MCF 10A (cell line): ENCODE measurements around the gene FOXP1. TPM values are rescaled to one million over a fixed set of nuclear protein-coding genes. Genes with fewer than 3 reads are reported as not detected.

Source experiments
- BruUV-seq: library from RNA; stranded (reverse); fragments of 400-500 nt; replicated peaks from 2 replicates; lab custom pipeline; 2021; lab: Mats Ljungman, UMichigan
- CTCF ChIA-PET: fragments of 300-600 bp; sonication (Branson Sonifier 250); formaldehyde crosslinking; extraction: SDS; loops from one replicate; lab custom pipeline; 2021; ENCODE audit warnings: antibody characterized with exemption, inconsistent platforms; lab: Yijun Ruan, JAX
- POLR2A ChIA-PET: fragments of 300-600, 350-650 bp; sonication (Branson Sonifier 250); formaldehyde crosslinking; extraction: SDS; loops from one replicate; lab custom pipeline; 2020; ENCODE audit warnings: antibody characterized with exemption, inconsistent platforms; lab: Yijun Ruan, JAX
- DNase-seq: peaks from one replicate; pipeline ENCODE4 v3.0.0-alpha.2; 2018; ENCODE audit not compliant: unreplicated experiment
- H3K27ac Mint-ChIP-seq: one replicate; pipeline ENCODE4 v1.8.0; 2022; ENCODE audit warnings: mild to moderate bottlenecking, low read depth, mixed read lengths; ENCODE audit not compliant: unreplicated experiment
- H3K27me3 Mint-ChIP-seq: one replicate; pipeline ENCODE4 v1.8.0; 2022; ENCODE audit warnings: mixed read lengths; ENCODE audit not compliant: insufficient read depth, unreplicated experiment
- H3K36me3 Mint-ChIP-seq: one replicate; pipeline ENCODE4 v1.8.0; 2022; ENCODE audit warnings: mild to moderate bottlenecking, moderate library complexity, mixed read lengths; ENCODE audit not compliant: insufficient read depth, unreplicated experiment
- H3K4me1 Mint-ChIP-seq: one replicate; pipeline ENCODE4 v1.8.0; 2022; ENCODE audit warnings: mixed read lengths; ENCODE audit not compliant: insufficient read depth, unreplicated experiment
- H3K4me3 Mint-ChIP-seq: one replicate; pipeline ENCODE4 v1.8.0; 2022; ENCODE audit warnings: mild to moderate bottlenecking, moderate library complexity, mixed read lengths; ENCODE audit not compliant: unreplicated experiment
- H3K9me3 Mint-ChIP-seq: one replicate; pipeline ENCODE4 v1.8.0; 2022; ENCODE audit warnings: mixed read lengths; ENCODE audit not compliant: unreplicated experiment
- intact Hi-C: fragments of 100-400 bp; cut with micrococcal nuclease; formaldehyde crosslinking; loops from 2 replicates; pipeline ENCODE4 v1.14.1; 2022
- total RNA-seq: library from RNA; stranded (reverse); gene quantifications from 2 replicates; pipeline ENCODE4 v1.2.3, GENCODE V29; 2022
- TF ChIP-seq, protein P1 (sequence below): fragments of 200-600 bp; IDR thresholded peaks from one replicate; pipeline ENCODE4 v1.8.0; 2022; ENCODE audit warnings: antibody characterized with exemption, mild to moderate bottlenecking; ENCODE audit not compliant: unreplicated experiment

The FOXP1 gene
- total RNA-seq, 1 experiment from 2014 or later: 49.0 TPM

DNA sequence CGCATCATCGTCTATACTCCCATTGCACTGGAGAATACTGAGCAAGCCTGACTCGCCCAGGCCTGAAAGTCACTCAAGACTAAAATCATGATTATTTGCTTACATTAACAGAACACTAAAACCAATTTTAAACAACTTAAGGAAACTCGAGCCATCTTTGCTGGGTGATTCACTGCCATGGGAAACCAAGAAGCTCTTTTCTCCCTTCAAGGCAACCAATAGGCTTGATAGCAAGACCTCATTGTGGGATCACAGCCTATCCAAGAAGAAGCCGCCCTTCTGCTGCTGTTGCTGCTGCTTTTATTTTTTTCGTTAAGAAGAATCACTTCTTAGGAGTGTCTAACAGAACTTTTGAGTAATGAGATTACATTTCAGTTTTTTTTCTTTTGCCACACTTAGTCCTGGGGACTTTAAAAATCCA lies 479.4 kb downstream of the FOXP1 start:
- no peaks in the 10 kb centered on the region for H3K36me3 Mint-ChIP-seq
- H3K4me1 Mint-ChIP-seq: peaks cover 41% of the 10 kb centered on the region
- H3K27ac Mint-ChIP-seq: no peak overlapping the region
- DNase-seq: no peak
- BruUV-seq: no TSS peak
- H3K9me3 Mint-ChIP-seq: no peaks in the 10 kb centered on the region
- intact Hi-C loops: no loop called here
- no peak overlapping the region for H3K4me3 Mint-ChIP-seq
- no peaks in the 10 kb centered on the region for H3K27me3 Mint-ChIP-seq
- ChIA-PET POLR2A (no interaction called here), CTCF (interaction anchor here (0.7 kb wide), 1 partner anchor 1562 kb away, joined by 3 read pairs; no protein-coding TSS in a partner anchor)
- TF ChIP-seq, protein P1, sequence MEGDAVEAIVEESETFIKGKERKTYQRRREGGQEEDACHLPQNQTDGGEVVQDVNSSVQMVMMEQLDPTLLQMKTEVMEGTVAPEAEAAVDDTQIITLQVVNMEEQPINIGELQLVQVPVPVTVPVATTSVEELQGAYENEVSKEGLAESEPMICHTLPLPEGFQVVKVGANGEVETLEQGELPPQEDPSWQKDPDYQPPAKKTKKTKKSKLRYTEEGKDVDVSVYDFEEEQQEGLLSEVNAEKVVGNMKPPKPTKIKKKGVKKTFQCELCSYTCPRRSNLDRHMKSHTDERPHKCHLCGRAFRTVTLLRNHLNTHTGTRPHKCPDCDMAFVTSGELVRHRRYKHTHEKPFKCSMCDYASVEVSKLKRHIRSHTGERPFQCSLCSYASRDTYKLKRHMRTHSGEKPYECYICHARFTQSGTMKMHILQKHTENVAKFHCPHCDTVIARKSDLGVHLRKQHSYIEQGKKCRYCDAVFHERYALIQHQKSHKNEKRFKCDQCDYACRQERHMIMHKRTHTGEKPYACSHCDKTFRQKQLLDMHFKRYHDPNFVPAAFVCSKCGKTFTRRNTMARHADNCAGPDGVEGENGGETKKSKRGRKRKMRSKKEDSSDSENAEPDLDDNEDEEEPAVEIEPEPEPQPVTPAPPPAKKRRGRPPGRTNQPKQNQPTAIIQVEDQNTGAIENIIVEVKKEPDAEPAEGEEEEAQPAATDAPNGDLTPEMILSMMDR: no peak

DNA sequence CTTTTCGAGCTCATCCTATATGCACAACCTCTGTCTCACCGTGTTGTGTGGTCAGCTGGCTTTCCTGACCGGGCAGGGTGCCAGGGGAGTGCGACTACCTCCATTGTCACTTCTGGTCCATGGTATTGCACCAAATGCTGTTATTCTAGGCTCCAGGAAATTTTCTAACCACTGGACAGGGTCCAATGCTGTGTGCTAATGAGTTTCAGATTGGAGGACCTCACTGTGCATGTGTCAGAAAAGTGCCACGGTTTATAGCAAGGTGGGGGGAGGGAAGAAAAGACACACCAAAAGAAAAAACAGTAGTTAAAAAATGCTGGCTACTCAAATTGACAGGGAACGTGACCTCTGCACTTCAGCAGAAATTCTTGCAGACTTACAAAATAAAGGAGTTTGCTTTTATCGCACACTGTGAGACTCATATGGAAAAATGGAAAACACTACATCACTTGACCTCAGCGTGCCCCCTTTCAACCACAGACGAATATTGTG lies 480.1 kb downstream of the FOXP1 start:
- H3K36me3 Mint-ChIP-seq: no peaks in the 10 kb centered on the region
- intact Hi-C loops: no loop called here
- POLR2A ChIA-PET: no interaction called here
- no peaks in the 10 kb centered on the region for H3K9me3 Mint-ChIP-seq
- no peak overlapping the region for H3K4me3 Mint-ChIP-seq
- peaks cover 37% of the 10 kb centered on the region for H3K4me1 Mint-ChIP-seq
- DNase-seq: peak; percentile 62
- TF ChIP-seq, protein P1: no peak
- no TSS peak for BruUV-seq
- no peak overlapping the region for H3K27ac Mint-ChIP-seq
- CTCF ChIA-PET: interaction anchor here (0.6 kb wide), 1 partner anchor 321 kb away, joined by 3 read pairs; no protein-coding TSS in a partner anchor
- H3K27me3 Mint-ChIP-seq: no peaks in the 10 kb centered on the region

DNA sequence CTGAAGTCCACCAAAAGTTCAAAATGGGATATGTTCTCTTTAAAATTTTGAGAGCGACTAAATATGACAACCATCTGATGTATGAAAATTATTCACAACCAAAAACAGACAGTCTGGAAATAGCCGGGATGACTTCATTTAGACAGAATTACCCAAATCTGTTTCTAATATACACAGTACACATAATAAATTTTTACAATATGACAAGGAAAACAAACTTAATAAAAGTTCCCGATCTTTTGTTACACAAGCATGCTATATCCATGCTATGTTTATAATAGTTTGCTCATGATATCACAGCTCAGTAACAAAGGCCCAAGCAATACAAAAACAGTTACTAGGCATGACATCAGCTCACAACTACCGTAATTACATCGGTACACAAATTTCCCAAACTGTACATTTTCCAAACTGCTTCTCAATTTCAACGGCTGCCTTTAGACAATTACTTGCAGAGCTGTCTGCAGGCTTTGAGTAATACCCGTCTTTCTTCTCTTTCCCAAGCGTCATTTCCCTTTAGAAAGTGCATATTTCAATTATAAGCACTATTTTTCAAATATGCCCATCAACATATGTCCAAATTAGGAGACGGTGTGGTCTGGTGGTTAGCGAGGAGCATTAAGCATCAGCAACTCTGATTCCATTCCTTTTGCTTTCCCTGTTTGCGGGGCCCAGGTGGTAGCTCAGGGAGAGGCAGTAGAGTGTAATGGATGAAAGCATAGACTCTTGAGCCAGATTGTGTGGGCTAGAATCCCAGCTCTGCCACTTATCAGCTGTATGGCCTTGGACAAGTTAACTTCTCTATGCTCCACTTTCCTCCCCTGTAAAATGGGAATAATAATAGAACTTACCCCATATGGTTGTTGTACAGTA lies 481.2 kb downstream of the FOXP1 start:
- TF ChIP-seq, protein P1: no peak
- no peak overlapping the region for H3K4me3 Mint-ChIP-seq
- CTCF ChIA-PET: interaction anchor here (0.6 to 0.8 kb wide), 4 partner anchors 17 to 1785 kb away, joined by 3 to 4 read pairs (median 3); partner anchors contain the start of gene GXYLT2
- H3K4me1 Mint-ChIP-seq: peaks cover 37% of the 10 kb centered on the region
- no peaks in the 10 kb centered on the region for H3K36me3 Mint-ChIP-seq
- peak overlapping the region; percentile 59 for H3K27ac Mint-ChIP-seq
- DNase-seq: peak; percentile 43
- H3K9me3 Mint-ChIP-seq: no peaks in the 10 kb centered on the region
- no peaks in the 10 kb centered on the region for H3K27me3 Mint-ChIP-seq
- no TSS peak for BruUV-seq
- POLR2A ChIA-PET: interaction anchor here (0.5 to 2.8 kb wide), 6 partner anchors 16 to 1127 kb away, joined by 3 to 8 read pairs (median 4); no protein-coding TSS in a partner anchor
- intact Hi-C loops: no loop called here

DNA sequence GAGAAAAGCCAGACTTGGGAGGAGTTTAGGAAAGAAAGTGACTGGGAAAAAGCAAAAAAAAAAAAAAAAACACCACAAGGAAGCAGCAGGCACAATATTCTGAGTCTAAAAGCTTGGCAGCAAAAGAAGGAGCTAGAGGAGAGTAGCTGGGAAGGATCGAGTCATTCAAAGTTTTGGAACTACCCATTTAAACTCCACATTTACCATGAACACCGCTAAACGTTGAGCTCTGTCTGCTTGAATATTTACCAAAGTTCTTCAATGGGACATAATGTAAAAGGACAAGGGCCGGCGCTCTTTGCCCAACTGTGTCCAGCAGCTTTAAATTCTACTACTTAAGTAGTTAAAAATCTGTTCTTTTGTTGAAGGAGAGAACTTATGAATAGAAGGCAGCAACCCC lies 481.9 kb downstream of the FOXP1 start:
- BruUV-seq: TSS peak; percentile 68
- intact Hi-C loops: no loop called here
- Mint-ChIP-seq H3K27ac (peak overlapping the region; percentile 59), H3K9me3 (no peaks in the 10 kb centered on the region), H3K36me3 (no peaks in the 10 kb centered on the region), H3K27me3 (no peaks in the 10 kb centered on the region), H3K4me1 (peaks cover 37% of the 10 kb centered on the region), H3K4me3 (no peak overlapping the region)
- TF ChIP-seq, protein P1: no peak
- DNase-seq: no peak
- ChIA-PET POLR2A (interaction anchor here (0.6 to 2.8 kb wide), 5 partner anchors 9 to 39 kb away, joined by 3 to 8 read pairs (median 6); no protein-coding TSS in a partner anchor), CTCF (no interaction called here)
